Gastrocnemius medialis (tissue), 4 donors: Measurements from ENCODE around the gene KCNJ5.

Experiments
- POLR2A ChIP-seq, 2 donors: fragments of 450-650 bp; IDR thresholded peaks; one replicate each; pipeline ENCODE4 v1.6.1; 2017; ENCODE audit warnings: antibody characterized with exemption in 2 of 2, mild to moderate bottlenecking in 2 of 2, moderate library complexity in 2 of 2
- TF ChIP-seq, protein P1 (sequence below), 5 experiments: fragments of 450-650 bp in 3 of 5; fragments of 200-600 bp in 2 of 5; sonication (generic) in 2 of 5; IDR thresholded peaks in 4 of 5; conservative IDR thresholded peaks in 1 of 5; 1 replicate in 4 of 5; 2 replicates in 1 of 5; pipeline ENCODE4 v1.5.1; 2016 to 2019; ENCODE audit warnings: antibody characterized with exemption in 5 of 5, mild to moderate bottlenecking in 3 of 5, moderate library complexity in 3 of 5

DNA sequence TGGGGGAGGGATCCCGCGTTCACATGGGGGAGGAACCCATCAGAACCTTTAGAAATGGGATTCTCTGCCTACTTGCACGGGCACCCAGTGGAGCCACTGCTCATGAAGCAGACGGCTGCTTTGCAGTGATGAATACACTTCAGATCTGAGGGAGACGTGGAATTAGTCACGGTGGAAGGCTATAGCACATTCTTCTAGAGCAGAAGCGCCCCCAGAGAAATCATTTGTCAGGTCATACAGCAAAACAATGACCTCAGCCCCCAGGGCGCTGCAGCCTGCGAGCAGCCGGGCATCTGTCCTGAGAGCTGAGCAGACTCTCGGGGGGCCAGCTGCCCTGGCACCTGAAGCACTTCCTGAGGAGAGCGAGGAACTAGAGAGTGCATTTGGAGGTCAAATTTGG, 38.8 kb downstream of the KCNJ5 start:
- TF ChIP-seq, protein P1, sequence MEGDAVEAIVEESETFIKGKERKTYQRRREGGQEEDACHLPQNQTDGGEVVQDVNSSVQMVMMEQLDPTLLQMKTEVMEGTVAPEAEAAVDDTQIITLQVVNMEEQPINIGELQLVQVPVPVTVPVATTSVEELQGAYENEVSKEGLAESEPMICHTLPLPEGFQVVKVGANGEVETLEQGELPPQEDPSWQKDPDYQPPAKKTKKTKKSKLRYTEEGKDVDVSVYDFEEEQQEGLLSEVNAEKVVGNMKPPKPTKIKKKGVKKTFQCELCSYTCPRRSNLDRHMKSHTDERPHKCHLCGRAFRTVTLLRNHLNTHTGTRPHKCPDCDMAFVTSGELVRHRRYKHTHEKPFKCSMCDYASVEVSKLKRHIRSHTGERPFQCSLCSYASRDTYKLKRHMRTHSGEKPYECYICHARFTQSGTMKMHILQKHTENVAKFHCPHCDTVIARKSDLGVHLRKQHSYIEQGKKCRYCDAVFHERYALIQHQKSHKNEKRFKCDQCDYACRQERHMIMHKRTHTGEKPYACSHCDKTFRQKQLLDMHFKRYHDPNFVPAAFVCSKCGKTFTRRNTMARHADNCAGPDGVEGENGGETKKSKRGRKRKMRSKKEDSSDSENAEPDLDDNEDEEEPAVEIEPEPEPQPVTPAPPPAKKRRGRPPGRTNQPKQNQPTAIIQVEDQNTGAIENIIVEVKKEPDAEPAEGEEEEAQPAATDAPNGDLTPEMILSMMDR (IDR thresholded peaks at IDR 0.05 in 4 of 5, conservative IDR thresholded peaks at IDR 0.05 in 1 of 5), result no peak
- no peak for TF ChIP-seq POLR2A (IDR thresholded peaks at IDR 0.05)
